Endodermal cell (in vitro differentiated cells): ENCODE data around the gene SCD5. TPM values are rescaled to one million over a fixed set of nuclear protein-coding genes. Genes with fewer than 3 reads are reported as not detected.

Source experiments
- DNase-seq: peaks from one replicate; pipeline ENCODE4 v3.0.0-alpha.2; 2017
- H3K27ac ChIP-seq: 2 replicates; pipeline ENCODE4 v1.5.1; 2013; ENCODE audit warnings: mild to moderate bottlenecking, low read depth, low read length, moderate library complexity
- H3K27me3 ChIP-seq: 2 replicates; pipeline ENCODE4 v1.6.1; 2013; ENCODE audit warnings: mild to moderate bottlenecking, low read length, moderate library complexity; ENCODE audit not compliant: insufficient read depth, control insufficient read depth, poor library complexity, severe bottlenecking
- H3K36me3 ChIP-seq: 2 replicates; pipeline ENCODE4 v1.7.0; 2013; ENCODE audit warnings: mild to moderate bottlenecking, low read length, moderate library complexity; ENCODE audit not compliant: control insufficient read depth, insufficient read depth
- H3K4me1 ChIP-seq: one replicate; pipeline ENCODE4 v1.7.0; 2013; ENCODE audit warnings: low read length; ENCODE audit not compliant: control insufficient read depth, insufficient read depth
- H3K4me3 ChIP-seq: 2 replicates; pipeline ENCODE4 v1.5.1; 2013; ENCODE audit warnings: mild to moderate bottlenecking, low read length, moderate library complexity
- H3K9ac ChIP-seq: 2 replicates; pipeline ENCODE4 v1.6.1; 2013; ENCODE audit warnings: mild to moderate bottlenecking, low read length, moderate library complexity; ENCODE audit not compliant: poor library complexity, severe bottlenecking; ENCODE audit errors: extremely low read depth
- H3K9me3 ChIP-seq: 2 replicates; pipeline ENCODE4 v1.6.1; 2013; ENCODE audit warnings: mild to moderate bottlenecking, low read length, moderate library complexity; ENCODE audit not compliant: control insufficient read depth
- H3K27ac Mint-ChIP-seq: 2 replicates; pipeline ENCODE4 v1.8.0; 2020; ENCODE audit warnings: mixed read lengths
- H3K27me3 Mint-ChIP-seq: 2 replicates; pipeline ENCODE4 v1.8.0; 2021; ENCODE audit warnings: mild to moderate bottlenecking, mixed read lengths; ENCODE audit not compliant: insufficient read depth
- H3K36me3 Mint-ChIP-seq: 2 replicates; pipeline ENCODE4 v1.8.0; 2020; ENCODE audit warnings: low read depth, mixed read lengths
- H3K4me1 Mint-ChIP-seq: 2 replicates; pipeline ENCODE4 v1.8.0; 2020; ENCODE audit warnings: mixed read lengths
- H3K4me3 Mint-ChIP-seq: 2 replicates; pipeline ENCODE4 v1.8.0; 2020; ENCODE audit warnings: mild to moderate bottlenecking, moderate library complexity, mixed read lengths
- H3K9me3 Mint-ChIP-seq: 2 replicates; pipeline ENCODE4 v1.8.0; 2020; ENCODE audit warnings: mild to moderate bottlenecking, mixed read lengths
- CTCF ChIP-seq: fragments of 200-600 bp; sonication (generic); conservative IDR thresholded peaks from 2 replicates; pipeline ENCODE4 v1.5.0; 2021; ENCODE audit warnings: antibody characterized with exemption, mild to moderate bottlenecking
- WGBS, 2 experiments: methylation state at CpG; one replicate each; pipeline versions ENCODE4 v1.1.5 to v1.1.7; 2013; ENCODE audit warnings: missing lambda C conversion rate in 2 of 2, mixed read lengths in 1 of 2; ENCODE audit not compliant: insufficient coverage in 1 of 2, insufficient read length in 1 of 2; 5-methylcytosine and 5-hydroxymethylcytosine counted together
- total RNA-seq, 2 donors: library from RNA; stranded (reverse); fragmentation: NEBNext Ultra II Directional in 1 of 2; extraction: Animal tissue kit (Norgen Biotek cat#: 25700) in 1 of 2; gene quantifications; 2 replicates in 1 of 2; 3 replicates in 1 of 2; pipeline ENCODE4 v1.2.1, GENCODE V29; 2021

The SCD5 gene
- total RNA-seq, 2 donors from 2014 or later = 3.2 to 5.2 TPM

- H3K27me3 ChIP-seq = no peaks in the 10 kb centered on the region
- H3K9ac ChIP-seq = no peak overlapping the region
- H3K9me3 Mint-ChIP-seq = no peaks in the 10 kb centered on the region
- peaks cover 10% of the 10 kb centered on the region for H3K4me1 ChIP-seq
- H3K27ac Mint-ChIP-seq = no peak overlapping the region
- H3K27me3 Mint-ChIP-seq = no peaks in the 10 kb centered on the region
- H3K4me3 ChIP-seq = no peak overlapping the region
- no peaks in the 10 kb centered on the region for H3K36me3 ChIP-seq
- H3K36me3 Mint-ChIP-seq = no peaks in the 10 kb centered on the region
- no peak overlapping the region for H3K27ac ChIP-seq
- no peak overlapping the region for H3K4me3 Mint-ChIP-seq
- WGBS, 2 experiments = 94 to 96% methylated on average over 4 to 5 of the region's 5 CpGs
- peaks cover 10% of the 10 kb centered on the region for H3K4me1 Mint-ChIP-seq
- DNase-seq = no peak
- TF ChIP-seq CTCF = no peak
- H3K9me3 ChIP-seq = no peaks in the 10 kb centered on the region
These were observed 57.4 kb downstream of the SCD5 start for GRCh38 chr4:82741188-82741587.

DNA sequence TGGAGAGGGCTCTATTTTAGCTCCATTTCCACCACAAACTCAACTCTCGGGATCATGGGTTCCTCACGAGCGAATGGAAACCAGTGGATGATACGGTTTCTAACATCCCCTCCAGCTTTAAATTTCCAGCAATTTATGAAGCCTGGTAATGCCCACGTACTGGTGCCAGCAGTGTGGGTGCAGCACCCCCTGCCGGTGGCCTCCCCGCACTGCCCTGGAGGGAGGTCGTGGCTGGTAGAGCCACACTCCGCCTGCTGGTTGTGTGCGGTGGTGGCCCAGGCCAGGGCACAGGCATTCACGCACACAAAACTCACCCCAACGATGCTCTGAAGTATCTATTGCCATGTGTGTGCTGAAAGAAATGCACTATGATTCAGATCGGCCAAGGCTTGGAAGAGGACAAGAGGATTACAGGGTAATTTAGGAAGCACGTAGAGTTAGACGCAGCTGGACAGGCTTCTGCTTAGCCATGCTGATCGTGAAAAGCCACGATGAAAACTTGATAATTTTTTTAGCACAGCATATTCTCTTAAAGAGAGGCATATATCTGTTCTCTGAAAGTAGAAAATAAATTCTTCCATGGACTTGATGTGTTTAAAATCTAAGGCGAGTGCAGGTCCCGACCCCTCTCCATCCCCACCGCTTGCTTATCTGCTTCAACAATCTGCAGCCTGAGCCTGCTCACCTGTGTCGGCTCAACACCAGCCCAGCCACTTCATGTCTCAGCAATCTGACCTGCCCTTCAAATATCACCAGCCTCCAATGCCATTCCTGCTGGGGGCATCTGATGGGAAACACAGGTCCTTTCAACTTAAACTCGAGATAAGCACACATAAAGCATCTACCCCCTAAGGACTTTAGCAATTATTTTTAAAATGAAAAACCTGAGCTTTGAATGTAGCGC is 59.1 kb downstream of the SCD5 start:
- H3K9ac ChIP-seq = no peak overlapping the region
- DNase-seq = peak; percentile 98
- Mint-ChIP-seq H3K4me3 (no peak overlapping the region), H3K4me1 (peaks cover 5% of the 10 kb centered on the region), H3K9me3 (no peaks in the 10 kb centered on the region), H3K36me3 (no peaks in the 10 kb centered on the region), H3K27me3 (no peaks in the 10 kb centered on the region), H3K27ac (no peak overlapping the region)
- 59 to 61% methylated on average over 17 to 23 of the region's 23 CpGs for WGBS, 2 experiments
- no peaks in the 10 kb centered on the region for H3K36me3 ChIP-seq
- H3K9me3 ChIP-seq = no peaks in the 10 kb centered on the region
- peak; percentile 100 for TF ChIP-seq CTCF
- H3K27ac ChIP-seq = no peak overlapping the region
- peaks cover under 1% of the 10 kb centered on the region for H3K4me1 ChIP-seq
- H3K4me3 ChIP-seq = no peak overlapping the region
- H3K27me3 ChIP-seq = no peaks in the 10 kb centered on the region

DNA sequence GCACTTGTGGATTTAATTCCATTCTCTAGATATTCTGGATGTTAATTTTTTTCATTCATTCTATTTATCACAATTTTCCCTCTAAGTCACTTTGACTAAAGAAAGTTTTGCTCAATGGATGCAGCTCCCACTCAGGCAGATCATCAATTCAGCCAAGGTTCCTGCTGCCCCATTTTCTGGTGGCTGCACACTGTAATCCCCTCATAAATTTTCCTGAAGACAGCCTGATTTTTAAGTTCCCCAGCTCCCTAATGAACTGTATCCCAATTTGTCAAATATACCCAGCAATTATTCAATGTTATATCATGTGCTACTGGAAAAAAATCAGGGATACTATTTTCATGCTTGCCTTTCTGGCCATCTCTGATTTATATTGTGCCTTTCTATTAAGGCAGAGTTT is 61.2 kb downstream of the SCD5 start:
- H3K36me3 Mint-ChIP-seq = no peaks in the 10 kb centered on the region
- no peaks in the 10 kb centered on the region for H3K9me3 ChIP-seq
- no peak overlapping the region for H3K4me3 ChIP-seq
- no peaks in the 10 kb centered on the region for H3K27me3 ChIP-seq
- no peak for TF ChIP-seq CTCF
- peaks cover 5% of the 10 kb centered on the region for H3K4me1 Mint-ChIP-seq
- DNase-seq = no peak
- H3K4me3 Mint-ChIP-seq = no peak overlapping the region
- H3K9me3 Mint-ChIP-seq = no peaks in the 10 kb centered on the region
- H3K36me3 ChIP-seq = no peaks in the 10 kb centered on the region
- H3K27me3 Mint-ChIP-seq = no peaks in the 10 kb centered on the region
- H3K9ac ChIP-seq = no peak overlapping the region
- H3K27ac ChIP-seq = no peak overlapping the region
- H3K27ac Mint-ChIP-seq = no peak overlapping the region
- H3K4me1 ChIP-seq = no peaks in the 10 kb centered on the region
